HG03432 (cell line): ENCODE data around the gene SIVA1.

Experiments used
- ATAC-seq: cut with Tn5 transposase; IDR thresholded peaks from one replicate; pipeline ENCODE4 v1.9.1; 2021; ENCODE audit warnings: mild to moderate bottlenecking, moderate library complexity; ENCODE audit not compliant: unreplicated experiment

SIVA1 gene

DNA sequence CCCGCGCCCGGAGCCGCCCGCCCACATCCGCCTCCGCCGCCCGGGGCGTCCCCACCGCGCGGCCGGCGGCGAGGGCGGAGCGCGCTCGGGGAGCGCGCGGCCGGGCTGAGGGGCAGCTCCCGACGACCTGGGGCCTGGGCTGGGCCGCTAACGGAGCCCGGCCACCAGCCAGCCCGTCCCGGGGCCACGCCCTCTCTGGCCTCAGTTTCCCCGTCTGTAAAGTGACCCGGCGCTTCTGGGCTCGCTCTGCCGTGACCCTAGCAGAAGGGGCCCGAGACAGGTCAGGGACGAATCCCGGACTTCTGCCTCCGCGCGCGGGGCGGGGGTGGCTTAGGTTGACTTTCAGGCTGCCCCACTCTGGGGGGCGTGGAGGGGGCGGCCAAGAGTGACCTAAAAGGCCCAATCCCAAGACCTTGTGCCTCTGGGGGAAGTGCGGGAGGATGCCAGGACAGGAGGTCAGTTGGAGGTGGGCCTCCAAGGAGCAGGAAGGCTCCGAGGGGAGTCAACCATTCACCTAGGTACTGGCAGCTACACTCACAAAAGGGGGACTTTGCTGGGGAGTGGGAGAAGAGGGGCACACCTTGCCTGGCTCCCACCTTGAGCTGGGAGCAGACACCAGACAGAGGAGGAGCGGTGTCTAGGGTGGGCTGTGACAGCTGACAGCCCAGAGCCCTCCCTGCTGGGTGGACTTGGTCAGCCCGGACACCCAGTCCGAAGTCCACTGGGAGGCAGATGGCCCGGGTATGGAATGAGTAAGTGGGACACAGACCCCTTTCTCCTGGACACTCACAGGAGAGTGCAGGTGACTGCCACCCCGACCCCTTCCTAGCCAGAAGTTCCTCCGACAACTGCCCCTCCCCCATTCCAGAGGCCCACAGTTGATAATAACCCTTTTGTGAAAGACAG lies 43.1 kb downstream of the SIVA1 start:
- peak; percentile 42 for ATAC-seq

DNA sequence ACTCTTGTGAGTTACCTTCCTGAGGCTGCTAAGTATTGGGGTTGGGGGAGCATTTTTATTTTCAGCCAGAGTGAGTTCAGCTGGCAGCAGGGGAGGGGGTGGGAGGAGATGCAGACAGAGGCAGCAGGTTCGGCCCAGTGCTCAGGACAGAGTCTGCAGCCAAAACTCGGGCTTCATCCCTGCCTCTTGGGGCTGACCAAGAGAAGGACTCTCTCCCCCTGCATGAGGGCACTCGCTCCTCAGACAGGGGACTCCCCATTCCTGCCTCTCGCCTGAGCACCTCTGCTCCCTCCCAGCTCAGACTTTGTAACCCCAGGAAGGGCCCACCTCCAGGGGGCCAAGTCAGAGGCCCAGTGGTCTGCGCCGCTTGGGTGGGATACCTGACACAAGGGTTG lies 43.7 kb downstream of the SIVA1 start:
- no peak for ATAC-seq

GRCh38 chr14:104797115-104798044 lies 44.4 kb downstream of the SIVA1 start:
- ATAC-seq: no peak

DNA sequence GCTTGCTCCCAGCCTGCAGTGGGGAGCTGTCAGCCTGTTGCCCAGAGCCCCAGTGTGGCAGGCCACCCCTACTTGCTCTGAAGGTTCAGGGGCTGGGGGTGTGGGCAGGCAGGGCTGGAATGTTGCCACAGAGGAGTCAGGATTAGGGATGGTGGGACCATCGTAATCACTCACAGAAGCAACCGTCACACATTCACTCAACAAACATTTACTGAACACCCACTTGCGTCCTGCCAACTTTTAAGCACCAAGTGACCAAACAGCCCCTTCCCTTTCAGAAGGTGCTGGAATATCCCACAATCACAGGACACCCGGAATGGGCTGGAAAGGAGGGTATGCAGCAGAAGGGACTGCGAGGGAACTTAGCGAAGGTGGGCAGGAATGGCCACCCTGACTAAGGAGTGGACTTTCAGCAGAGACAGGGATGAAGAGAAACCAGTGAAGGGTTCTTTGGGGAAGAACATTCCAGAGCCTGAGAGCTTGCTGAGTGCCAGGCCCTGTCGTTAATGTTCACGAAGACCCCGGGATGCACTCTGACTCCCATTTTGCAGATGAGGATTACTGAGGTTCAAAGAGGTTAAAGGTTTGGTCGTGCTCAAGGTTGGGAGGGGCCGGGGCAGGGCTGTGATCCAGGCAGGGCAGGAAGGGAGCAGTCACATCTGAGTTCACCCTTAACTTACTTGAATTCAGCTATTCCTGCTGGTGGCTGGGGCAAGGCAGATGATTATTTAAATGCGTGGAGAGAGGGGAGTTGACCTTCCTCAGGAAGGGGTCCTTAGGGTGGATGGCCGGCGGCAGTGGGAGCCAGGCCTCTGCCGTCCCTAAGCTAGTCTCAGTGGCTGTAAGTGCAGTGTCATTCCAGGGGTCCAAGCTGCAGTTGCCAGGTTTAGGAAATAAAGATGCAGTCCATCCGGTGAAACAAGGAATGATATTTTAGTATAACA lies 45.6 kb downstream of the SIVA1 start:
- ATAC-seq: no peak

- no peak for ATAC-seq
Observed at GRCh38 chr14:104799244-104800014, 46.5 kb downstream of the SIVA1 start.

DNA sequence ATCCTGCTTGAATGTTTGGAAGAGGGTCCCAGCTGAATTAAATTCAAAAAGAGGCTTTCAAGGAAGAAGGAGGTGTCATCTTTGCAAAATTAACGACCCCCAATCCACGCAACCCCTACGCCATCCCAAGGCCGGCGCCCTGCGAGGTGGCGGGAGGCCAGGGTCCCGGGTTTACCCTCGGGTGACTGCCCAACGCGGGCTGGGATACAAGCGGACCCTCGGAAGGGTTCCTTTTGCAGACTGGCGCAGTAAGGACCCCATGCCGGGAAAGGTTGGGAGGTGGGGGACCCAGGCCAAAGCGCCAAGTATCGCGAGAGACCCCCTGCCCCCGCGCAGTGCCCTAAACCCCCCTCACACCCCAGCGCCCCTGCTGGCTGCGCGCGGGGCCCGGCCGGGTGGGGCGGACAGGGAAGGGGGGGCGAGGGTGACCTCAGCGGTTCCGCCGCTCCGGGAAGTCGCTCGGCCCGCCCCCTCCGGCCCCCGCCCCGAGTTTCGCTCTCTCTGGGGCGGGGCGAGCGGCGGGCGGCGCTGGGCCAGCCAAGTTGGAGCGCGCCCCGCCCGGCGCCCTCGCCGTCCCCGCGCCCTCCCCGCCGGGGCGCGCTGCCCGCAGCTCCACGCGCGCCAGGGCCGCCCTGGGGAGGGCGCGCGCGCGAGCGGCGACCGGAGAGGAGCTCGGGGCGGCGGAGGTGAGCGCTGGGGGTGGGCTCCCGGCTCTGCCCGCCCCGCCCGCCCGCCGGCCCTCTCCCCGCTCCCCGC lies 47.2 kb downstream of the SIVA1 start:
- ATAC-seq: peak; percentile 49

GRCh38 chr14:104800771-104801519 lies 48.0 kb downstream of the SIVA1 start, which contains the start of gene ZBTB42:
Gene ZBTB42, plus strand, starts transcription at chr14:104801101. Its CDS starts 97 bp downstream, at chr14:104801198.
- peak; percentile 38 for ATAC-seq

- ATAC-seq: no peak
Observed at GRCh38 chr14:104801520-104802393, 48.8 kb downstream of the SIVA1 start.

DNA sequence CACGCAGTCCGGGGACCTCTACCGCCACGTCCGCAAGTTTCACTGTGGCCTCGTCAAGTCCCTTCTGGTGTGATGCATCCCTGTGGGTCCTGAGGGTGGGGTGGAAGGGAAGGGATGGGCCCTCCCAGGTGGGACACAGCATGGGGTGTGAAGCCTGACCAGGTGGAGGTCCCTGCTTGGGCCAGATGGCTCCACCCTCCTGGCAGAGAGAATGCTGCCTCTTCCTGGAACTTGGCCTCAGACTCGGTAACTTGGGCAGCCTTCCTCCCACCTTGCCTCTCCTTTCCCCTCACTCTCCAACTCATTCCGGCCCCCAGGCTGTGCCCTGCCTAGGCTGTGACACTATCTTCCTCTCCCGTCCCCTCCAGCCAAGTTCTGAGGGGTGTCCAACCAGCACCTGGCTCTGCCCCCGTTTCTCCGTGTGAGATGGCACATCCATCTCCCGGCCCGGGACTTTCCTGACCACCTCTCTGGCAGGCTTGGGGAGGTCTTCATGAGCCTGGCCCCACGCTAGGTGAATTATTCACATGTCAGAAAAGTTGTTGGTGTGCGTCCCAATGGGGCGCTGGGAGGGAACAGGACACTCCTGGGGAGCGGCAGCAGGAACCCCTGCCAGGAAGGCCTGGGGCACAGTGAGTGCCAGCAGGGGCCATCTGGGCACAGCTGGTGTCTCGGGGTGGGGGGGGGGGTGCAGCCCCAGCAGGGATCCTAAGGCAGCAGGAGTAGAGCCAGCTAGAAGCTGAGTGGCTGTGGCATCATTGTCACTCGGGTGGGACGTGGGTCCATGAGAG lies 49.6 kb downstream of the SIVA1 start:
- ATAC-seq: no peak

GRCh38 chr14:104803280-104803911 lies 50.4 kb downstream of the SIVA1 start:
- ATAC-seq: no peak

- ATAC-seq: no peak
Observed at GRCh38 chr14:104803912-104804410, 51.0 kb downstream of the SIVA1 start.

- no peak for ATAC-seq
Observed at GRCh38 chr14:104804481-104805325, 51.8 kb downstream of the SIVA1 start.

- ATAC-seq: no peak
Observed at GRCh38 chr14:104805326-104805678, 52.4 kb downstream of the SIVA1 start.

DNA sequence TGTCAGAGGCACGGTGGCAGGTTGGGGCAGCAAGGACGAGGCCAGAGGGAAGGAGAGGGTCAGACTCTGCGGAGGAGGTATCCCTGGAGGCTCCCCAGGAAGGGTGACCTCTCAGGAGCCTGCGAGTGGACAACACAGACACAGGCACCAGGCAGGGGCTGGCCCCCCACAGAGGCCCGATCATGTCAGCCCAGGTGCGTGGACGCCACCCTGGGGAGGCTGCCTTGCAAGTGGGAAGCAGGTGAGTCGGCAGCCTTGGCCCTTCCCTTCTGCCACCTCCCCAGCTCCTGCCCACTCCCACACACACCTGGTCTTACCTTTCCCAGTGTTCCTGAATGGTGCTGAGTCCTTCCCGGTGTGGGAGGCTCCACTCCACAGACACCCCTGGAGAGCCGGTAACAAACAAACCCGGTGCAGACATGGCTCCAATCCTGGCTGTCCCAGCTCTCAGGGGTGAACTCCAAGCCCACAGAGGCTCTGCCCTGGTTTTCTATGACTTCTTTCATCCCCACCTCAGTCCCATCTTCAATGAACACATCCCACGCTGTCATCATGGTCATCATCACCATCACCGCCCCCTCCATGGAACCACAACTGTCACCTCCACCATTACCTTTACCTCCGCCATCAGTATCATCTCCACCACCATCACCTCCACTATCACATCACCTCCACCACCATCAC lies 53.1 kb downstream of the SIVA1 start:
- no peak for ATAC-seq
